Large intestine (tissue), 3 donors: ENCODE data around the gene LMF1. TPM values are rescaled to one million over a fixed set of nuclear protein-coding genes. Genes with fewer than 3 reads are reported as not detected.
"Not testable (repeated sequence)": the region's sequence is repeated elsewhere in the genome, so short reads cannot be mapped to it uniquely, and the experiment has no call there.

ENCODE experiments used
- DNase-seq, 2 donors: peaks; one replicate each; pipeline versions ENCODE4 v3.0.0 to v3.0.0-alpha.2; 2013
- H3K27ac ChIP-seq: one replicate; pipeline ENCODE4 v1.5.1; 2013; ENCODE audit warnings: low read length
- H3K27me3 ChIP-seq: 2 replicates; pipeline ENCODE4 v1.6.1; 2013; ENCODE audit warnings: low read length; ENCODE audit not compliant: control insufficient read depth, insufficient read depth
- H3K36me3 ChIP-seq: 2 replicates; pipeline ENCODE4 v1.6.1; 2013; ENCODE audit warnings: low read length; ENCODE audit not compliant: control insufficient read depth, insufficient read depth
- H3K4me1 ChIP-seq: one replicate; pipeline ENCODE4 v1.6.1; 2013; ENCODE audit warnings: low read length; ENCODE audit not compliant: control insufficient read depth, insufficient read depth
- H3K4me3 ChIP-seq: one replicate; pipeline ENCODE4 v1.5.1; 2013; ENCODE audit warnings: low read length
- H3K9me3 ChIP-seq: one replicate; pipeline ENCODE4 v1.6.1; 2013; ENCODE audit warnings: mild to moderate bottlenecking, low read depth, low read length, moderate library complexity; ENCODE audit not compliant: control insufficient read depth
- WGBS: methylation state at CpG from one replicate; pipeline ENCODE4 v1.1.5; 2013; ENCODE audit warnings: low lambda C conversion rate; ENCODE audit not compliant: insufficient coverage; 5-methylcytosine and 5-hydroxymethylcytosine counted together
- polyA plus RNA-seq: library from polyadenylated mRNA; unstranded; fragments of 120-200 nt; gene quantifications from one replicate; pipeline ENCODE4 v1.2.1, GENCODE V29; 2013

The LMF1 gene
- polyA plus RNA-seq, 1 donor: 17.2 TPM

- H3K27ac ChIP-seq, H3K27me3 ChIP-seq, DNase-seq, H3K4me3 ChIP-seq, H3K4me1 ChIP-seq, H3K9me3 ChIP-seq: not testable (repeated sequence)
- no CpG with 5 or more reads among the region's 18 CpGs for WGBS
- peaks cover 22% of the 10 kb centered on the region for H3K36me3 ChIP-seq
Observed at GRCh38 chr16:948767-949166, 22.0 kb downstream of the LMF1 start.

GRCh38 chr16:947922-948303 lies 22.9 kb downstream of the LMF1 start:
- H3K4me1 ChIP-seq, H3K27ac ChIP-seq, H3K9me3 ChIP-seq, H3K4me3 ChIP-seq, DNase-seq, H3K27me3 ChIP-seq: not testable (repeated sequence)
- H3K36me3 ChIP-seq: peaks cover 22% of the 10 kb centered on the region
- 61% methylated on average over 3 of the region's 17 CpGs for WGBS

- H3K27ac ChIP-seq: no peak overlapping the region
- WGBS: no CpG with 5 or more reads among the region's 21 CpGs
- no peaks in the 10 kb centered on the region for H3K27me3 ChIP-seq
- H3K36me3 ChIP-seq: peaks cover 20% of the 10 kb centered on the region
- H3K4me3 ChIP-seq: no peak overlapping the region
- H3K9me3 ChIP-seq: peaks cover 4% of the 10 kb centered on the region
- no peak for DNase-seq
- no peaks in the 10 kb centered on the region for H3K4me1 ChIP-seq
Observed at GRCh38 chr16:947255-947921, 23.4 kb downstream of the LMF1 start.

- no CpG with 5 or more reads among the region's 8 CpGs for whole genome bisulfite sequencing
- Histone ChIP-seq H3K27ac (no peak overlapping the region), H3K4me3 (no peak overlapping the region), H3K27me3 (no peaks in the 10 kb centered on the region), H3K4me1 (no peaks in the 10 kb centered on the region), H3K9me3 (peaks cover 4% of the 10 kb centered on the region), H3K36me3 (peaks cover 10% of the 10 kb centered on the region)
- no peak for DNase-seq
Observed at GRCh38 chr16:946048-946395, 24.8 kb downstream of the LMF1 start.

GRCh38 chr16:945271-946047 lies 25.3 kb downstream of the LMF1 start:
- WGBS: 100% methylated on average over 2 of the region's 10 CpGs
- Histone ChIP-seq H3K4me3 (no peak overlapping the region), H3K9me3 (peaks cover 4% of the 10 kb centered on the region), H3K27ac (no peak overlapping the region), H3K27me3 (no peaks in the 10 kb centered on the region), H3K36me3 (peaks cover 10% of the 10 kb centered on the region), H3K4me1 (no peaks in the 10 kb centered on the region)
- DNase-seq: no peak

- no peaks in the 10 kb centered on the region for H3K4me1 ChIP-seq
- peaks cover 13% of the 10 kb centered on the region for H3K36me3 ChIP-seq
- H3K9me3 ChIP-seq: peaks cover 13% of the 10 kb centered on the region
- no peak for DNase-seq
- no CpG with 5 or more reads among the region's 5 CpGs for WGBS
- H3K27ac ChIP-seq: no peak overlapping the region
- H3K4me3 ChIP-seq: no peak overlapping the region
- no peaks in the 10 kb centered on the region for H3K27me3 ChIP-seq
Observed at GRCh38 chr16:943971-944370, 26.8 kb downstream of the LMF1 start.

GRCh38 chr16:942436-943060 lies 28.2 kb downstream of the LMF1 start:
- Histone ChIP-seq H3K9me3 (peaks cover 16% of the 10 kb centered on the region), H3K4me3 (no peak overlapping the region), H3K27ac (no peak overlapping the region), H3K36me3 (peaks cover 13% of the 10 kb centered on the region), H3K27me3 (no peaks in the 10 kb centered on the region), H3K4me1 (no peaks in the 10 kb centered on the region)
- DNase-seq: no peak
- 90% methylated on average over 1 of the region's 4 CpGs for WGBS

GRCh38 chr16:939941-940340 lies 30.8 kb downstream of the LMF1 start:
- Histone ChIP-seq H3K9me3 (peaks cover 12% of the 10 kb centered on the region), H3K27me3 (no peaks in the 10 kb centered on the region), H3K4me1 (no peaks in the 10 kb centered on the region), H3K36me3 (peaks cover 2% of the 10 kb centered on the region), H3K27ac (no peak overlapping the region), H3K4me3 (no peak overlapping the region)
- WGBS: no CpG with 5 or more reads among the region's 17 CpGs
- no peak for DNase-seq

GRCh38 chr16:939311-939710 lies 31.5 kb downstream of the LMF1 start:
- H3K27ac ChIP-seq: no peak overlapping the region
- no peaks in the 10 kb centered on the region for H3K4me1 ChIP-seq
- no peaks in the 10 kb centered on the region for H3K27me3 ChIP-seq
- DNase-seq: no peak
- peaks cover 12% of the 10 kb centered on the region for H3K9me3 ChIP-seq
- no CpG with 5 or more reads among the region's 27 CpGs for WGBS
- H3K4me3 ChIP-seq: no peak overlapping the region
- peaks cover 2% of the 10 kb centered on the region for H3K36me3 ChIP-seq

GRCh38 chr16:938752-939151 lies 32.0 kb downstream of the LMF1 start:
- Histone ChIP-seq H3K4me3 (no peak overlapping the region), H3K4me1 (no peaks in the 10 kb centered on the region), H3K9me3 (peaks cover 12% of the 10 kb centered on the region), H3K36me3 (peaks cover 5% of the 10 kb centered on the region), H3K27ac (no peak overlapping the region), H3K27me3 (no peaks in the 10 kb centered on the region)
- no peak for DNase-seq
- WGBS: 100% methylated on average over 1 of the region's 9 CpGs
